Ishikawa (cell line): ENCODE data around the gene MROH8.

Experiments
- CEBPB ChIP-seq: IDR thresholded peaks from 2 replicates; pipeline ENCODE4 v1.6.1; 2012
- EGR1 ChIP-seq: IDR thresholded peaks from 2 replicates; pipeline ENCODE4 v1.6.1; 2012
- EP300 ChIP-seq: IDR thresholded peaks from 2 replicates; pipeline ENCODE4 v1.6.1; 2012; ENCODE audit warnings: borderline replicate concordance
- MAX ChIP-seq: IDR thresholded peaks from 2 replicates; pipeline ENCODE4 v1.6.1; 2012
- NFIC ChIP-seq: IDR thresholded peaks from 2 replicates; pipeline ENCODE4 v1.6.1; 2012
- RAD21 ChIP-seq: IDR thresholded peaks from 2 replicates; pipeline ENCODE4 v1.6.1; 2012; ENCODE audit warnings: low read depth
- REST ChIP-seq: IDR thresholded peaks from 2 replicates; pipeline ENCODE4 v1.6.1; 2012; ENCODE audit warnings: low read depth, mild to moderate bottlenecking
- TAF1 ChIP-seq: IDR thresholded peaks from 2 replicates; pipeline ENCODE4 v1.6.1; 2012; ENCODE audit warnings: low read depth, mild to moderate bottlenecking
- TEAD4 ChIP-seq: IDR thresholded peaks from 2 replicates; pipeline ENCODE4 v1.6.1; 2012
- YY1 ChIP-seq: IDR thresholded peaks from 2 replicates; pipeline ENCODE4 v1.6.1; 2012; ENCODE audit warnings: low read depth

GRCh38 chr20:37075932-37076685 is 103.2 kb downstream of the MROH8 start:
- no peak for TF ChIP-seq EP300
- TF ChIP-seq NFIC: no peak
- TF ChIP-seq REST: no peak
- no peak for TF ChIP-seq CEBPB
- TF ChIP-seq RAD21: no peak
- no peak for TF ChIP-seq MAX
- TF ChIP-seq YY1: no peak
- TF ChIP-seq EGR1: no peak
- TF ChIP-seq TEAD4: no peak
- no peak for TF ChIP-seq TAF1
